GM19193 (cell line): ENCODE measurements around the gene LYZL4.

Experiments
- POLR2A ChIP-seq: IDR thresholded peaks from 4 replicates; pipeline ENCODE4 v1.6.1; 2011; ENCODE audit not compliant: insufficient read depth, insufficient read length; ENCODE audit errors: extremely low read depth

LYZL4 gene

DNA sequence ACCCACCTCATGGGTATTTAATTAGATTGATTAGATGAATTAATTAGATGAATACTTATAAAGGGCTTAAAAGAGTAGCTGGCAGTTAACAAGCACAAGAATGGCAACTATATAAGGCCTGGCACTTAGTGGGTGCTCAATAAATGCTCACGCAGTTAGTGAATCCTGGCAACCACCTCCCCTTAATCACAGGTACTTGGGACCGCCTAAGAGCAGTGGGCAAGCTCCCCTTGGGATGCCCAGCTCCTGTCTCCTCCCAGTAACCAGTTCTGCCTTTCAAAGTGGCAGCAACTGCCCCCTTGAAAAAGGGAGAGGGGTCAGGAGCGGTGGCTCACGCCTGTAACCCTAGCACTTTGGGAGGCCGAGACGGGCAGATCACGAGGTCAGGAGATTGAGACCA lies 4.6 kb downstream of the LYZL4 start:
- TF ChIP-seq POLR2A: no peak

DNA sequence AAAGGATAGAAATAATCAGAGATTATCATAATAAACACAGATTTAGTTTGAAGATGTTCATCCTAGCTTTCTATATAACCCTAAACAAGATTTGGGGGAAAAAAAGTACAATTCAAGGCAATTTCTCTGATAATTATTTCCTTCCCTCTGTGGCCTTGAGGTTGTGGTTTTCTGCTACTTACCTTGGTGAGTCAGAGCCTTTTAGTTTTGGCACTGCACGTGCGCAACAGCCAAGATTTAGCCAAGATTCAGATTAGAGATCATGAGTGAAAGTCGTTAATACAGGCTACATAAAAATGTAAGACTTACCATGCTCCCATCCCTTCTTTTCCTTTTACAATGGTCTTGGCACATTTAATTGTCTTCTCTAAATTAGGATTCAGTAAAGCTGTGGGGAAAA lies 6.7 kb downstream of the LYZL4 start:
- no peak for TF ChIP-seq POLR2A

DNA sequence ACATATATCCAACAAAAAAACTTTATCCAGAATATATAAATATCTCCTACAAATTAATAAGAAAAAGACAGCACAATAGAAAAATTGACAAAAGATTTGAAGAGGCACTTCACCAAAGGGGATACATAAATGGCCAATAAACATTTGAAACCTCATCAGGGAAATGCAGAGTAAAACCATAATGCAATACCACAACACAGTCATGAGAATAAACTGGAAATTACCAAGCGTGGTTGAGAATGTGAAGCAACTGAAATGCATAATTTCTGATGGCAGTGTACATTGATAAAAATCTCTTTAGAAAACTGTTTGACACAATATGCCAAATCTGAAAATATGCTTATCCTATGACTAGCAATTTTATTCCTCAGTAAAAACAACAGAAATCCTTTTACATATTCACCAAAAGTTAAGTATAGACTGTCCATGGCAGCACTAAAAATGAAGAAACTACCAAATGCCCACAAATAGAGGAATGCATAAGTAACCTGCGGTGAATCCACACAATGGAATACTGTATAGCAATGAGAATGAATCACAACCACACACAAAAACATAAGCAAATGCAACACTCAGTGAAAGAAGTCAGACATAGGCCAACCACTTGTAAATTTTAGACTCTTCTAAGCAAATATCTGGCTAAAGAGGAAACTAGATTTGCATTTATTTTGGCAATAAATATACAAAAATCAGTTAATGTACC lies 7.9 kb downstream of the LYZL4 start:
- no peak for TF ChIP-seq POLR2A

DNA sequence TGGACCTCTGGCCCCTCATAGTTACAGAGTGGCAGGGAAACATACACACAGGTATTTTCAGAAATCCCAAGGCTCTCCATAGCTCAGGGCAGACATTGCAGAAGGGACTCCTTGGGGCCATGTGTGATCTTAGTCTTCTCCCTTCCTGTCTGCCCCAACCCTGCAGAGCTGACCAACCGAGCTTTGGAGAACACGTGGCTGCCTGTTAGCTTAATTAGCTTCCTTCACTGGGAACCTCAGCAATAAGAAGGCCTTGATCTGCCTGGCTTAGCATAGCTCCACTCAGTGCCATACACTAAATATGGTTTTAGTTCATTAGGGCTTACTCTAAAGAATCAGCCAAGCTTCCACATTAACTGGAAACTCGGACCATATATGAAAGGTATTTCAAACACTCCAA lies 12.3 kb downstream of the LYZL4 start:
- no peak for TF ChIP-seq POLR2A

DNA sequence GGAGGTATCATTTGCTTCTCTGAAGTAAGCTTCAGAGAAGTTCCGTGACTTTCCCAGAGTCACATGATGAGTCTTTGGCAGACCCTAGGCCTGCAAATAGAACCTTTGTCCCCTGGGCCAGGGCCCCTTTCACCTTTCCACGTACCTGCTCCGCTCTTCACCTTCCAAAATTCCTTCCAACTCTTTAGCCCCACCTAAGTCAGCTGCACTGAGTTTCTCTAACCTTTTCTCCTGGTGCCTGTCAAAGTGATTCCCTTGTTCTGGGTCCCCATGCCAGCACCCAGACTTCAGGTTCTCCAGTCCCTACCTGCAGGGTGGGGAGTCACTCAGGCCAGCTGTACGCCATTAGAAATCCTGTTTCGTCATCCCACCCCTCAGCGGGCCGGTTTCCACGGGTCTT lies 12.8 kb downstream of the LYZL4 start:
- no peak for TF ChIP-seq POLR2A

DNA sequence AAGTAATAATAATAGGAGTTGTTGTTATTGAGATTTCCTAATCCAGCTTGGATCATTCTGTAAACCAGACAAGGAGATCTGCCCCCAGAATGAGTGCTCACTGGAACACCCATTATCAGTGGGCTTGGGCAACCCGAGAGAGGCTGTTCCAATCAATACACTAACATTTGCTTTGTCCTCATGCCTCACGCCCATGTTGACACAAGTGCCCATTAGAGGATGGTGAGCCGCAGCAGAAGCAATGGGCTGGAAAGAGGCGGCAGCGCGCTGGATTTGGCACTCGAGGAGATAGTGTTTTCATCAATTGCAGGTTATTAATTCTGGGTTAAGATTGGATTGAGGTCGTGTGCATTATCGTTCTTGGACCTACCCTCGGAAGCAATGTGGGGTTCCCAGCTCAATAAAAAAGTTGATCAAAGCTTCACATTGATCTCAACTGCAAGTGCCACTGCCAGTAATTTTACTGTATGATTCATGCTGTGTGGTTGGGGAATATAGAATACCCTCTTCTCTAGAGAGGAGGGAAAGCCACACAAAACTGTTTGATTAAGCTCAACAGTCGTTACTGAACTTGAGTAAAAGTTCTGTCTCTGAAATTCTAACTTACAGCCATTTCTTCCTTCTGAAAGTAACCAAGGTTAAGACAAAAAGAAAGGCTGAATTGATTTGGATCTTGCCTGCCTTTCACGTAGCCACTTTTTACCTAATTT lies 15.7 kb downstream of the LYZL4 start:
- no peak for TF ChIP-seq POLR2A

DNA sequence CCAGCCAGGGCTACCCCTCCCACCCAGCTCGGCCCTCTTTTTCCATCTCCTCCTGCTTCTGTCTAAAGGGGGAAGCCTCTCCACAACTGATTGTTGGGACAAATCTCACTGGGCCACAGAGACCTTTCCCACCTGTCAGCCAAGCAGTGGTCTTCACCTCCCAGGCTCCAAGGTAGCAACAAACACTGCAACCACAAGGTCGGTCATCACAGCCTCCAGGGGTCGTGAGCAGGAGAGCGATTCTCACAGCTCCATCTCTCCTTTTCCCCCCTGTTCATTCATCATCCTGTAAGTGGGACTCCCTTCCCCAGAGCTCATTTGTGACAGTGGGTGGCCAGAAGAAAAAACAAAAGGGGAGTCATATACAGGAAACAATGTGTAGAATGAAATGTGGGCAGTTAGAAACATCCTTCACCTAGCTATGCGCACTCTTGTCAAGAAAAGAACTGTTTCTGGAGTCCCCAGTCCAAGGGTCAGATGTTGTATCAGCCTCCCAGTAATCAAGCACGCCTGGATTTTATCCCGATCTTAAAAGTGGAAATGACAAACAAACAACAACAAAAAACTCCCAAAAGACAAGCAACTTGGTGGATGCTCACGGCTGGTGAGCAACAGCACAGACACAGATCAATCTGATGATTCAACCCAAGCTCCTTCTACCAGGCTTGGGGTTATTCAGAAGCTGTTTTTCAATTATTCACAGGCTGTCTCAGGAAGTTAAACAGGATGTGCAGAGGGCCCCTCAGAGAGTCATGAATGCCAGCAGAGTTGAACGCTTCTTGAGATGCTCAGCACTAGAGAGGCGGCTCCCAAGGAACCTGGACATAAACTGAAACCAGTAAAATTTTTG lies 22.4 kb downstream of the LYZL4 start:
- no peak for TF ChIP-seq POLR2A

DNA sequence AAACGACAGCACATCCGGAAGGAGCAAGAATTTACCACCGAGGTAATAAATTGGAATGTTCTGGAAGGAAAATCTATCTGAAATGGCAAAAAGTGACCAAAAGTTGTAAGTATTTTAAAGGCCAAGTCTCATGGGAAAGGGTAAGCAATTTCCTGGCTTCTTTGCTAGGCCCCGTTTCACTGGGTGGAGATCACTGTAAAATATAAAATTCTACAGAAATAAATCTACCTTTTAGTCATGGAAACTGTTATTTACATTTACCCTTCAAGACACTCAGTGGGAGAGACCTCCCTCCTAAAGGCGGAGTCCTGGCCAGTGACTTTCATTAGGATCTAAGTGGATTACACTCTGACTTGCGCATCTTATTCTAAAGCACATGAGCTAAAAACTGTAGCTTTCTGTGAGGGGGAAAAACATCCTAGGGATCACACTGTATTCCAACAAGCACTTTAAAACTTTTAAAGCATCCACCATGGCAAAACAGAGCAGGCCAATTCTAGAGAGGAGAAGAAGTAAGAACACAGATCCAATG lies 28.8 kb downstream of the LYZL4 start:
- no peak for TF ChIP-seq POLR2A

DNA sequence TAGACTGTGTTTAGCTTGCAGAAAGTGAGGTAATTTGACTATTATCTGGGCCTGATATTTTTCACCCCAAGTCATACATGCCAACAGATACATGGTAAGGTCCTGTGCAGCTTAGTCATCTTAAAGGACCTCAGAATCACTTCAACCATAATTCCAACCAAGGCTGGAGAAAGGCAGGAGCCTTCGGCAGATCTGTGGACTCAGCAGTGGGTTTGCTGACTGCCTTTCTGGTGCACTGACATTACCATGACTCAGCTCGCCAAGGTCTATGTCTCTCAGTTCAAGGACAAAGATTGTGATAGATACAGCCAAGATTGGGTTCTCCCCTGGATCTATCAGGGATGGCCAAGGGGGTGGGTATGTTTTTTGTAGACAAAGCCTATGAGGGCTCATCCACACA lies 32.7 kb downstream of the LYZL4 start:
- TF ChIP-seq POLR2A: no peak

DNA sequence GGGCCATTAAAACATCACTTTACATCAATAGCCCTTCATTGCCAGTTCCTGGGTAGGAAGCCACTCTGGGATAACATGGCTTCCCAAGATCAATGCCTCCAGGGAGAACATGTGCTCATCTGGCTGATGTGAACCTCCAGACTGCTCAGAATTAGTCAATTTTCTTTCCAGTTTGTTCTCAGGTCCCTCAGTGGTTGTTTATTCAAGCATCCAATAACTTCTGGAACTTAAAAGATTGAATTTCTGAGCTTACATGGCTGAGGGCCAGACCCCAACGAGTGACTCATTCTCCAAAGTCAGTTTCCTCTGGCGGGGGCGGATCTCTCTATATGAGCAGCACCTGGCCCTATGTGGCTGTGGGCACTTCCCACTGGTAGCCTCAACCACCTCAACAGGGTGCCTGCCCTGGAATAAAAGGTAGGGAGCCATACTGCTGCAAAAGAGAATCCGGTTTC lies 34.0 kb downstream of the LYZL4 start:
- no peak for TF ChIP-seq POLR2A

DNA sequence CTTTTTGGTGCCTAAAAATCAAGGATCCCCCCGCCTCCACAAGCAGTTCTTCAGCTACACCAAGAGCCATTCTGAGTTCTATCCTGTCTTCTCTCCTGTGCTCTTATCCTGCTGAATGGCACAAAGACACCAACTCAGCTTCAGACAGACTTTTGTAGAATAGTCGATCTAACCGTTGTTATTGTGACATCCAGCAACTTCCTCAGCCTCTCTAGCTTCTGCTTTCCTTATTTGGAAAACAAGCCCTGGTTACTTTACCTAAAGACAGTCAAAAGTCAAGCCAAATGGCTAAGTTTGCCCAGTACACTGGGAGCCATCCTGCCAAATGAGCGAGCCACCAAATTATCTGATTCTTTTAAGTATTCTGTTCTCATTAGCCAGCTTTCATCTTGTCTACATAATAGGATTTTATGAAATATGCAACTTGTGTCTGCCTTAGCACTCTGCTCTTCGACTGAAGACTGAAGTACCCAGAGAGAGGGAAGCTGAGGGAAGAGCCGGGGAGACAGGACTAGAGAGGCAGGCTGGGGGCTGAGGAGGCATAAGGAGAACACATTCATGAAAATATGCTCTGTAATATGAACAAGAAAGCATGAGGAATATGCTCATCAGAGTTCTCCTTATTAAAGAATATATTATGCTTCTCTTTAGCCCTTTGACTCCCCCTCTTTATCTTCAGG lies 35.1 kb downstream of the LYZL4 start:
- no peak for TF ChIP-seq POLR2A

DNA sequence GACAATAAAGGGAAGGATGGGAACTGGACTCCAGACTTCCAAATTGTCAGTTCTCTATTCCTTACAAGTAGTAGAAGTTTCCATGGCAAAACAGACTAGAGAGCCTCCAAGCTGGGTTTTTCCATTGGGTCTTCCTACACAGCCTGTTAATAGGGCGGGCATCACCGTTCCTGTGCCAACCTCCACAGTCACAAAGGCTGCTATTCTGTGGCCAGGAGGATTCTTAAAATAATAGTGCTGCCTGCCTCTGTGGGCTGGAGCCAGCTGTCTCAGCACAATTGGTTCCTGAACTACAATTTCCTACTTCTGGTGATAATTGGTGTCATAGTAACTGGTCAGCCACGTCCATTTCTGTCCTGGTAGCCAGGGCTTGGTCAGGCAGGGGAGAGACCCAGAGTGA lies 38.6 kb downstream of the LYZL4 start:
- TF ChIP-seq POLR2A: no peak

DNA sequence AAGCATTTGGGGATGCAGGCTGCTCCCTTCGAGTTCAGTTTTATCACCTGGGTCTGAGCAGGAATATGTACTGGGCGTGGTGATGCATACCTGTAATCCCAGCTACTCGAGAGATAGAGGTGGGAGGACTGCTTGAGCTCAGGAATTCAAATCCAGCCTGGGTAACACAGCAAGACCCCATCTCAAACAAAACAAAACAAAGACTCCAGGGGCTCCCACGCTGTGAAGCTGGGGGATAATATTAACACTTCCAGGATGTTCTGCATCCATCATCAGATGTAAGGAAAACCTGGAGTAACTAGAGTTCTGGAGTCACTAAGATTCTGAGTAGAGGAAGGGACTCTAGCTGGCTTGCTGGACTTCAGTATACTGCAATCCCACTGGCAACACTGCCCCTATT lies 40.6 kb downstream of the LYZL4 start:
- no peak for TF ChIP-seq POLR2A

DNA sequence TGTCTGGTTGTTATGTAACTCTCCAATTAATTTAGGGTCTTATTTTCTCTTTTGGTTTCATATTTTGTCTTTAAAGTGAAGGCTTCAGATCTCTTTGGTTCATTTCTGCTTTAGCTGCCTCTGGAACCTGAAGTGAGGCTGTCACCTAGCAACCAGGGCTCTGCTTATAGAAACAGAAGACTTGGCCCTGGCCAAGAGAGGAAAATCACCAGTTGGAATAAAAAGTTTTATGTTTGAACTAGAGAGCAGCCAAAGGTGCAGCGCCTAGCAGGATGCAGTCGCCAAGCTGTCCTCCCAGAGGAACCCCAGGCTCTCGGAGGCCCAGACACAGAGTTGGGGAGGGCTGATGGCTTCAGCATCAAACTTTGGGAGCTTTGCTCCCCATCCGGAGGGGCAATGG lies 41.1 kb downstream of the LYZL4 start:
- no peak for TF ChIP-seq POLR2A

DNA sequence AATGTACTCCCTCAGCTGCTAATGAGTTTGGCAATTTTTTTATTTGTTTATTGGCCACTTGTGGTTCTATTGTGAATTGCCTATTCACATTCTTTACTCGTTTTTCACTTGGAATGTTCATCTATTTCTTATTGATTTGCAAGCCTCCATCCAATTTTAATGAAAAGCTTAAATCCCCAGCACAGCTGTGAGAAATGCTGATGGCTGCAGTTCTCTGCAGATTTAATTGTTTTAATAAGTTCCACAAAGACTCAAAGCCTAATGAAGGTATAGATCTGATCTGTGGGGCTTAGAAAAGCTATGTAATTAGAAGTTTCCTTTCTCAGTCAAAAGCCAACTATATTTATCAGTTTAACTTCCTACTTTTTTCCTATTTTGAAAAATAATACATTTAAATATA lies 41.5 kb downstream of the LYZL4 start:
- no peak for TF ChIP-seq POLR2A
